Kidney (tissue), 14 donors: ENCODE data around the gene COL21A1. TPM values are rescaled to one million over a fixed set of nuclear protein-coding genes. Genes with fewer than 3 reads are reported as not detected.

Experiments
- DNase-seq, 5 donors: peaks; one replicate each; pipeline ENCODE4 v3.0.0-alpha.2; 2013 to 2020
- FAIRE-seq: peaks from 2 replicates; lab custom pipeline; 2012; peaks lifted over from hg19 to GRCh38; lab: Jason Lieb, UNC
- H3K27ac ChIP-seq, 2 donors: one replicate each; pipeline ENCODE4 v1.7.0; 2013; ENCODE audit warnings: low read depth in 2 of 2, low read length in 2 of 2, inconsistent platforms in 1 of 2
- H3K27me3 ChIP-seq: one replicate; pipeline ENCODE4 v1.7.1; 2013; ENCODE audit warnings: low read length, inconsistent platforms; ENCODE audit not compliant: control insufficient read depth, insufficient read depth
- H3K36me3 ChIP-seq, 3 donors: one replicate each; pipeline versions ENCODE4 v1.7.0 to v1.7.1; 2013; ENCODE audit warnings: low read length in 3 of 3, control low read depth in 1 of 3, inconsistent platforms in 1 of 3; ENCODE audit not compliant: insufficient read depth in 3 of 3, control insufficient read depth in 2 of 3
- H3K4me1 ChIP-seq, 3 donors: one replicate each; pipeline versions ENCODE4 v1.7.0 to v1.7.1; 2013; ENCODE audit warnings: low read length in 3 of 3, inconsistent platforms in 1 of 3, low read depth in 1 of 3; ENCODE audit not compliant: control insufficient read depth in 2 of 3, insufficient read depth in 2 of 3
- H3K4me3 ChIP-seq, 3 donors: one replicate each; pipeline versions ENCODE4 v1.7.0 to v1.8.1; 2013; ENCODE audit warnings: low read length in 3 of 3, control low read depth in 1 of 3, inconsistent platforms in 1 of 3
- H3K9ac ChIP-seq, 3 donors: one replicate each; pipeline versions ENCODE4 v1.7.0 to v1.7.1; 2013; ENCODE audit warnings: low read length in 3 of 3, control low read depth in 1 of 3, inconsistent platforms in 1 of 3
- H3K9me3 ChIP-seq, 3 donors: one replicate each; pipeline versions ENCODE4 v1.7.0 to v1.7.1; 2013; ENCODE audit warnings: low read length in 3 of 3, control low read depth in 1 of 3, inconsistent platforms in 1 of 3; ENCODE audit not compliant: control insufficient read depth in 2 of 3, insufficient read depth in 1 of 3
- intact Hi-C: fragments of 100-400 bp; cut with DNase I; formaldehyde crosslinking; loops from one replicate; pipeline ENCODE4 v1.11.1; 2022
- polyA plus RNA-seq: library from polyadenylated mRNA; stranded (reverse); fragments of 350-450 nt; fragmentation: Illumina TruSeq; extraction: RNeasy Lipid Tissue Mini Kit (QIAGEN cat#74804); gene quantifications from one replicate; pipeline ENCODE4 v1.2.3, GENCODE V29; 2014; ENCODE audit warnings: low read depth, low replicate concordance; ENCODE audit not compliant: insufficient read depth
- total RNA-seq: library from RNA; stranded (reverse); fragmentation: NEBNext Ultra II Directional; extraction: Animal tissue kit (Norgen Biotek cat#: 25700); gene quantifications from one replicate; pipeline ENCODE4 v1.2.1, GENCODE V29; 2021
- TF ChIP-seq, protein P1 (sequence below): IDR thresholded peaks from 3 replicates; pipeline ENCODE4 v1.5.1; 2012; ENCODE audit warnings: mild to moderate bottlenecking, moderate library complexity, borderline replicate concordance; ENCODE audit not compliant: insufficient read depth; ENCODE audit errors: extremely low read depth
- donor health status: control.
- donor health status: control.
- donor health status: control.
- donor health status: control.
- donor health status: control.
- donor health status: DM: yes; HTN: yes; CAD: no.
- donor health status: Normal renal cell carcinoma (clear cell type).

Gene COL21A1
- total and polyA plus RNA-seq, 2 donors from 2014 or later, result 1.6 to 3.1 TPM

DNA sequence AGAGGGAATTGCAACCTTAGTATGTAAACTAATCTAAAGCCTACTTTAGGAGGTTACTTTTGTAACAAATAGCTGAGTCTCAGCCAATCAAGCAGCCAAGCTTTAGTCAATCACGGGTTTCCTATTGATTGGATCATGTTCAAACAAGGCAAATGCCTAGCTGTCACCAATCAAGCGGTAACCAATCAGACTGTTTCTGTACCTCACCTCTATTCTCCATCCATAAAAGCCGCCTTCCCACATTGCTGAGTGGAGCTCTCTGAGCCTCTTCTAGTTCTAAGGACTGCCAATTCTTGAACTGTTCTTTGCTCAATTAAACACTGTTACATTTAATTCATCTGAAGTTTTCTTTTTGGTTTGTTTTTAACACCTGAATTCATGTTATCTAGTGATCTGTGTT is 223.6 kb downstream of the COL21A1 start:
- intact Hi-C loops, result no loop called here
- Histone ChIP-seq H3K9ac (no peak overlapping the region), H3K4me3 (no peak overlapping the region), H3K36me3 (no peaks in the 10 kb centered on the region), H3K27ac (no peak overlapping the region), H3K4me1 (no peaks in the 10 kb centered on the region), H3K9me3 (no peaks in the 10 kb centered on the region), H3K27me3 (no peaks in the 10 kb centered on the region)
- TF ChIP-seq, protein P1, sequence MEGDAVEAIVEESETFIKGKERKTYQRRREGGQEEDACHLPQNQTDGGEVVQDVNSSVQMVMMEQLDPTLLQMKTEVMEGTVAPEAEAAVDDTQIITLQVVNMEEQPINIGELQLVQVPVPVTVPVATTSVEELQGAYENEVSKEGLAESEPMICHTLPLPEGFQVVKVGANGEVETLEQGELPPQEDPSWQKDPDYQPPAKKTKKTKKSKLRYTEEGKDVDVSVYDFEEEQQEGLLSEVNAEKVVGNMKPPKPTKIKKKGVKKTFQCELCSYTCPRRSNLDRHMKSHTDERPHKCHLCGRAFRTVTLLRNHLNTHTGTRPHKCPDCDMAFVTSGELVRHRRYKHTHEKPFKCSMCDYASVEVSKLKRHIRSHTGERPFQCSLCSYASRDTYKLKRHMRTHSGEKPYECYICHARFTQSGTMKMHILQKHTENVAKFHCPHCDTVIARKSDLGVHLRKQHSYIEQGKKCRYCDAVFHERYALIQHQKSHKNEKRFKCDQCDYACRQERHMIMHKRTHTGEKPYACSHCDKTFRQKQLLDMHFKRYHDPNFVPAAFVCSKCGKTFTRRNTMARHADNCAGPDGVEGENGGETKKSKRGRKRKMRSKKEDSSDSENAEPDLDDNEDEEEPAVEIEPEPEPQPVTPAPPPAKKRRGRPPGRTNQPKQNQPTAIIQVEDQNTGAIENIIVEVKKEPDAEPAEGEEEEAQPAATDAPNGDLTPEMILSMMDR, result no peak
- DNase-seq, result no peak
- FAIRE-seq, result no peak

DNA sequence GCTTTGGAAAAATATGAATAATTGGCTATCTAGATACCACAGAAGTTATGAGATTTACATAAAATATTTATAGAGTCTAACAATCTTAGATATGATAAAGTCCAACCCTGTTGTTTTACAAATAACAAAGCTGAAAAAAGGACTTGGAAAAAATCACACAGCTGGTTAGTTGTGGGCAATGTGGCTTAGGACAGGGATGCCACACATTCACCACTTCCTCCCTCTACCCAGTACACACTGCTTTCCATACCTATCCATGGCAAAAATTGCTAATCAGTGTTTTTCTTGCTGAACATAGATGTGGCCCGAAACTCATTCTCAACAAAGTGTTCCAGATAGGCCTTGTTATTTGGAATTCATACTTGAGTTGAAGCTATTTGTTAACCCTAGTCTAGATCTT is 224.7 kb downstream of the COL21A1 start:
- no peak for FAIRE-seq
- Histone ChIP-seq H3K4me1 (no peaks in the 10 kb centered on the region), H3K9me3 (no peaks in the 10 kb centered on the region), H3K9ac (no peak overlapping the region), H3K4me3 (no peak overlapping the region), H3K27ac (no peak overlapping the region), H3K36me3 (no peaks in the 10 kb centered on the region), H3K27me3 (no peaks in the 10 kb centered on the region)
- TF ChIP-seq, protein P1, result no peak
- DNase-seq, result no peak
- intact Hi-C loops, result no loop called here

DNA sequence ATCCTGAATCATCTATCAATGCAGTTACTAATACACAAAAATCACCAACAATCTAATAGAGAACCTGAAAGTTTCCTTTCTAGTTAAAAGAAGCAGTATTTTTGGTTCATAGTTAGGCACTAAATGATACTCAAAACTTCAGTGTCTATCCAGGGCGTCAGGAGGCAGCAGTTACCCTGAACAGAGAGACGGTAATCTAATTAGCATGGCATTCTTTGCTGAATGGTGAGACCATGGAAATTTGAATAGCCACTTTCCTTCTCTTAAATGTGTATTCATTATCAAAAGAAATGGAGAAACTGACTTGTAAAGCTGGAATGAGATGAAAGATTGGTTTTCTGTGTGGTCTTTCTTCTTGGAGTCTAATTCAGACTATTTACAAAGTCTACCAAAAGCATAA is 225.4 kb downstream of the COL21A1 start:
- Histone ChIP-seq H3K4me1 (no peaks in the 10 kb centered on the region), H3K4me3 (no peak overlapping the region), H3K9me3 (no peaks in the 10 kb centered on the region), H3K9ac (no peak overlapping the region), H3K36me3 (no peaks in the 10 kb centered on the region), H3K27me3 (no peaks in the 10 kb centered on the region), H3K27ac (no peak overlapping the region)
- intact Hi-C loops, result no loop called here
- FAIRE-seq, result no peak
- DNase-seq, result no peak
- TF ChIP-seq, protein P1, result no peak

DNA sequence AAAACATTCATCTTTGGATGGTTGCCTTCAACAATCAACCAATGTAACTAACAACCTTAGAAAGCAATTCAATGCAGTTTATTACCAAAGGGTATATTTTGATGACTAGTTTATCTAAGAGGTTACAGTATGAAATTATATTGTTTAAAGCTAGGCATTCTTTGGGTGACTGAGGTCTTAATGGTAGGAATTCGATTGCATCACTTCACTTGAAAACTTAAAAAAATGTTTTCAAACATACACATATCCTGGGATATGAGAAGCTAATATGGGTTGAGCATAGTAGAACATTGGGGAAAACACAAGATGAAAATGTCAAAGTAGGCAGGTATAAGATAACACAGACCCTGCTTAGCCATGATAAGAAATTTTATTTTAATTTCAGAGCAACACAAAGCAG is 227.4 kb downstream of the COL21A1 start:
- Histone ChIP-seq H3K27ac (no peak overlapping the region), H3K9me3 (no peaks in the 10 kb centered on the region), H3K4me1 (no peaks in the 10 kb centered on the region), H3K36me3 (no peaks in the 10 kb centered on the region), H3K27me3 (no peaks in the 10 kb centered on the region), H3K9ac (no peak overlapping the region), H3K4me3 (no peak overlapping the region)
- FAIRE-seq (no peak), DNase-seq (no peak)
- intact Hi-C loops, result no loop called here
- TF ChIP-seq, protein P1, result no peak
